ENCODE measurements around the gene CRTAP. TPM values are rescaled to one million over a fixed set of nuclear protein-coding genes. Genes with fewer than 3 reads are reported as not detected.
A peak's percentile ranks its signal among the peaks of the same experiment; 100 is the strongest.

The CRTAP gene
- total and polyA plus RNA-seq, 2 of the 13 experiments (the other 11 are each of a cell fraction or from before 2014, with no cell fraction given): 54.2 to 119 TPM

GRCh38 chr3:33132019-33132360 lies 18.2 kb downstream of the CRTAP start:
- ATAC-seq (peak; percentile 56), FAIRE-seq (no peak), DNase-seq (ENCODE audit: low spot score) (no peak)
- in situ Hi-C loops (cut with HindIII; ENCODE audit: extremely low pct_ligation_motif_present, low pct_unique_long_range_greater_than_20kb): loop anchor here (5.0 kb wide), 1 partner anchor 240 kb away; no protein-coding TSS in a partner anchor
- Histone ChIP-seq H3K9me3 (ENCODE audit: low read length) (no peaks in the 10 kb centered on the region), H3K36me3 (replicated peaks in 1 of 2; ENCODE audit: control insufficient read depth in 1 of 2, insufficient read depth in 2 of 2, low read length in 2 of 2) (peaks cover 4 to 41% of the 10 kb centered on the region in 2 experiments; a peak in 4 of 5 replicates), H3K9ac (ENCODE audit: insufficient read depth, low read depth, low read length) (no peak overlapping the region), H2AFZ (ENCODE audit: low read length) (no peak overlapping the region), H3K27me3 (ENCODE audit: control insufficient read depth in 1 of 2, insufficient read depth in 2 of 2, low read length in 2 of 2) (no peaks in the 10 kb centered on the region), H4K20me1 (ENCODE audit: insufficient read depth, low read length) (no peaks in the 10 kb centered on the region), H3K4me2 (ENCODE audit: low read depth, low read length) (no peak overlapping the region), H3K4me3 (replicated peaks in 1 of 3; ENCODE audit: insufficient read depth in 1 of 3, low read depth in 2 of 3, low read length in 3 of 3) (no peak overlapping the region), H3K4me1 (ENCODE audit: insufficient read depth, low read length) (no peaks in the 10 kb centered on the region), H3K79me2 (ENCODE audit: insufficient read depth, low read length) (no peaks in the 10 kb centered on the region), H3K27ac (ENCODE audit: extremely low read length, insufficient read depth, low read length) (no peak overlapping the region)
- no peak for TF ChIP-seq ZNF775 (CRISPR knock-in tag; IDR thresholded peaks at IDR 0.05; ENCODE audit: borderline replicate concordance)
- no peak for TF ChIP-seq MAFF (IDR thresholded peaks at IDR 0.05; ENCODE audit: low read depth, low read length)
- TF ChIP-seq YEATS2 (CRISPR knock-in tag; IDR thresholded peaks at IDR 0.05; ENCODE audit: borderline replicate concordance): no peak
- TF ChIP-seq DR1 (CRISPR knock-in tag; IDR thresholded peaks at IDR 0.05): no peak
- no peak for TF ChIP-seq BCL6 (CRISPR knock-in tag; IDR thresholded peaks at IDR 0.05)
- no peak for TF ChIP-seq PPARG (CRISPR knock-in tag; conservative IDR thresholded peaks at IDR 0.05)
- TF ChIP-seq ZNF737 (CRISPR knock-in tag; IDR thresholded peaks at IDR 0.05; ENCODE audit: borderline replicate concordance): no peak
- TF ChIP-seq NFE2 (CRISPR knock-in tag; IDR thresholded peaks at IDR 0.05): no peak
- TF ChIP-seq ZSCAN20 (CRISPR knock-in tag; IDR thresholded peaks at IDR 0.05; ENCODE audit: borderline replicate concordance): no peak
- TF ChIP-seq ZNF44 (CRISPR knock-in tag; IDR thresholded peaks at IDR 0.05): no peak
- no peak for TF ChIP-seq PHB2 (IDR thresholded peaks at IDR 0.05; ENCODE audit: partially characterized antibody)
- TF ChIP-seq MED8 (CRISPR knock-in tag; IDR thresholded peaks at IDR 0.05; ENCODE audit: insufficient replicate concordance): no peak
- TF ChIP-seq RORA (CRISPR knock-in tag; IDR thresholded peaks at IDR 0.05): no peak
- no peak for TF ChIP-seq PCBP1 (IDR thresholded peaks at IDR 0.05; ENCODE audit: borderline replicate concordance, low read depth, low read length)
- no peak for TF ChIP-seq ZNF253 (CRISPR knock-in tag; IDR thresholded peaks at IDR 0.05; ENCODE audit: borderline replicate concordance)
- no peak for TF ChIP-seq ATM (IDR thresholded peaks at IDR 0.05; ENCODE audit: borderline replicate concordance)
- TF ChIP-seq TAF1 (CRISPR knock-in tag; IDR thresholded peaks at IDR 0.05): no peak
- no peak for TF ChIP-seq HNRNPH1 (optimal IDR thresholded peaks at IDR 0.05; ENCODE audit: low read depth, low read length)
- ChIA-PET CTCF (ENCODE audit: low intra/inter-chr PET ratio, low total read pairs) (interaction anchor here (1.3 to 3.3 kb wide), 4 partner anchors 121 to 241 kb away, joined by 3 to 40 read pairs (median 10); no protein-coding TSS in a partner anchor), POLR2A (interaction anchor here (1.6 kb wide), 1 partner anchor 241 kb away, joined by 5 read pairs; no protein-coding TSS in a partner anchor)
- WGBS (ENCODE audit: low lambda C conversion rate): no CpG with 5 or more reads among the region's 1 CpG
- no TSS peak for BruUV-seq (replicated peaks)
- intact Hi-C loops (cut with micrococcal nuclease; ENCODE audit: unreplicated experiment): loop anchor here (10.0 kb wide), 1 partner anchor 653 kb away; no protein-coding TSS in a partner anchor

Measured in HepG2 (cell line).